ENCODE results near the gene PRPSAP2. TPM values are rescaled to one million over a fixed set of nuclear protein-coding genes. Genes with fewer than 3 reads are reported as not detected.
"Not testable (repeated sequence)": the region's sequence is repeated elsewhere in the genome, so short reads cannot be mapped to it uniquely, and the experiment has no call there.

Gene PRPSAP2
- total and polyA plus RNA-seq, 7 donors: 8.2 to 13.2 (median 10.2) TPM

DNA sequence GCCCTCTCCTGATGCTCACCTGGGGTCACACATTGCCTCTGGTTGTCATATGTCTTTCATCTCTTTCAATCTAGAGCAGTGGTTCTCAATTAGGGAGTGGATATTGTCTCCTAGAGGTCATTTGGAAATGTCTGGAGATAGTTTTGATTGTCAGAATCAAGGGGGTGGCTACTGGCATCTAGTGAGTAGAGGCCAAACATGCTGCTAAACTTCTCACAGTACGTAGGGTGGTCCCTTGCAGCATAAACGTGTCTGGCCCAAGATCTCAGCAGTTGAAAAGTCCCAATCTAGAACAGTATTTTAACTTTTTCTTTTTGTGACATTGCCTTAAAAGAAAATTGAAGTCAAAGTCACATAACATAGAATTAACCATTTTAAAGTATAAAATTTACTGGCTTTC, 63.6 kb downstream of the PRPSAP2 start:
- Histone ChIP-seq H3K4me3 (no peak overlapping the region), H3K27me3 (ENCODE audit: insufficient read depth in 3 of 3, low read length in 2 of 3) (no peaks in the 10 kb centered on the region), H3K9me3 (no peaks in the 10 kb centered on the region), H3K4me1 (peaks cover 10% of the 10 kb centered on the region), H3K36me3 (ENCODE audit: insufficient read depth in 1 of 2, low read depth in 1 of 2) (peaks cover 0 to 22% of the 10 kb centered on the region in 2 donors), H3K27ac (no peak overlapping the region)
- ATAC-seq: no peak
- WGBS, 3 donors: 63 to 70% (median 64%) methylated on average over 2 of the region's 2 CpGs
- no peak for DNase-seq
- intact Hi-C loops (cut with DNase I): no loop called here
- TF ChIP-seq, protein P1, sequence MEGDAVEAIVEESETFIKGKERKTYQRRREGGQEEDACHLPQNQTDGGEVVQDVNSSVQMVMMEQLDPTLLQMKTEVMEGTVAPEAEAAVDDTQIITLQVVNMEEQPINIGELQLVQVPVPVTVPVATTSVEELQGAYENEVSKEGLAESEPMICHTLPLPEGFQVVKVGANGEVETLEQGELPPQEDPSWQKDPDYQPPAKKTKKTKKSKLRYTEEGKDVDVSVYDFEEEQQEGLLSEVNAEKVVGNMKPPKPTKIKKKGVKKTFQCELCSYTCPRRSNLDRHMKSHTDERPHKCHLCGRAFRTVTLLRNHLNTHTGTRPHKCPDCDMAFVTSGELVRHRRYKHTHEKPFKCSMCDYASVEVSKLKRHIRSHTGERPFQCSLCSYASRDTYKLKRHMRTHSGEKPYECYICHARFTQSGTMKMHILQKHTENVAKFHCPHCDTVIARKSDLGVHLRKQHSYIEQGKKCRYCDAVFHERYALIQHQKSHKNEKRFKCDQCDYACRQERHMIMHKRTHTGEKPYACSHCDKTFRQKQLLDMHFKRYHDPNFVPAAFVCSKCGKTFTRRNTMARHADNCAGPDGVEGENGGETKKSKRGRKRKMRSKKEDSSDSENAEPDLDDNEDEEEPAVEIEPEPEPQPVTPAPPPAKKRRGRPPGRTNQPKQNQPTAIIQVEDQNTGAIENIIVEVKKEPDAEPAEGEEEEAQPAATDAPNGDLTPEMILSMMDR (IDR thresholded peaks at IDR 0.05): no peak

DNA sequence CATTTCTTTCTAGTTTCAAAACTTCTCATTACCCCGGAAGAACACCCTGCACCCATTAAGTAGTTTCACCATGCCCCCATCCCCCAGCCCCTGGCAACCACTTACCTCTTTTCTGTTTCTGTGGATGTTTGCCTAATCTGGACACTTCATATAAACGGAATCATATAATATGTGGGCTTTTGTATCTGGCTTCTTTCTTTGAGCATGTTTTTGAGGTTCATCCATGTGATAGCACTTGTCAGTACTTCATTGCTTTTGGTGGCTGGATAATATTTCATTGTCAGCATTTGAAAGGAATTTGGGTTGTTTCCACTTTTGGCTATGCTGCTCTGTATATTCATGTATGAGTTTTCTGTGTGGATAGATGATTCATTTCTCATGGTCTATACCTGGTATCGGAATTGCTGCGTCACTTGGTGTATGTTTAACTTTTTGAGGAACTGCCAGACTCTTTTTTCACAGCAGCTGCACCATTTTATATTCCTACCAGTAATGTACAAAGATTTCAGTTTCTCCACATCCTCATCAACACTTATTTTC, 64.1 kb downstream of the PRPSAP2 start:
- DNase-seq (no peak), ATAC-seq (no peak)
- Histone ChIP-seq H3K27ac (no peak overlapping the region), H3K4me3 (no peak overlapping the region), H3K36me3 (ENCODE audit: insufficient read depth in 1 of 2, low read depth in 1 of 2) (peaks cover 0 to 17% of the 10 kb centered on the region in 2 donors), H3K4me1 (peaks cover 10% of the 10 kb centered on the region), H3K27me3 (ENCODE audit: insufficient read depth in 3 of 3, low read length in 2 of 3) (no peaks in the 10 kb centered on the region), H3K9me3 (no peaks in the 10 kb centered on the region)
- 70 to 87% (median 75%) methylated on average over 4 of the region's 4 CpGs for WGBS, 3 donors
- intact Hi-C loops (cut with DNase I): no loop called here
- TF ChIP-seq, protein P1 (IDR thresholded peaks at IDR 0.05): no peak

DNA sequence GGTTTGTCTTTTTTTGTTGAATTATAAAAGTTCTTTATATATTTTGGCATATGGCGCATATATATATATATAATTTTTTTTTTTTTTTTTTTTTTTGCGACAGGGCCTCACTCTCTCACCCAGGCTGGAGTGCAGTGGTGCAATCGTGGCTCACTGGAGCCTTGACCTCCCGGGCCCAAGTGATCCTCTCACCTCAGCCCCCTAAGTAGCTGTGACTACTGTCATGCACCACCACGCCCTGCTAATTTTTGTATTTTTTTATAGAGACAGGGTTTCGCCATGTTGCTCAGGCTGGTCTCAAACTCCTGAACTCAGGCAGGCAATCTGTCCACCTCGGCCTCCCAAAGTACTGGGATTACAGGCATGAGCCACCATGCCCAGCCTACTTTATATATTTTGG, 64.7 kb downstream of the PRPSAP2 start:
- H3K4me1 ChIP-seq: peaks cover 10% of the 10 kb centered on the region
- H3K27ac ChIP-seq; H3K4me3 ChIP-seq; H3K27me3 ChIP-seq (ENCODE audit: insufficient read depth in 3 of 3, low read length in 2 of 3); ATAC-seq; DNase-seq; H3K9me3 ChIP-seq; intact Hi-C loops (cut with DNase I): not testable (repeated sequence)
- whole genome bisulfite sequencing, 3 donors: 96 to 99% (median 98%) methylated on average over 7 of the region's 7 CpGs
- peaks cover 0 to 15% of the 10 kb centered on the region in 2 donors for H3K36me3 ChIP-seq (ENCODE audit: insufficient read depth in 1 of 2, low read depth in 1 of 2)

DNA sequence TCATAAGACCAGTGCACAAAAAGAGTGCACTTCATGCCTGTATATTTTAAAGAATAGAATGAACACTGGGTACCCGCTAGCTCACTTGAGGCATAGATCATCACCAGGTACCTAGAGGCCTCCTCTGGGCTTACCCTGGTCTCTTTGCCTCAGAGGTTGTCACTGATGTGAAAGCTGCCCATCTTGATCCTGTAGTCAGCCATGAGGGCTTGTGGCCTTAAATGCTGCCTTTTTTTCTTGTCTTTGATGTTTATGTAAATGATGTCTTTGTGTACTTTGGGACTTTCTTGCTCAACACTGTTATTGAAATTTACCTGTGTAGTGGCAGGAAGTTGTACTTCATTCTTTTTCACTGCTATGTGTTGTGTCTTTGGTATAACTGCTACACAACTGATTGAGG, 67.3 kb downstream of the PRPSAP2 start:
- ATAC-seq (no peak), DNase-seq (no peak)
- peaks cover 0 to 22% of the 10 kb centered on the region in 2 donors for H3K36me3 ChIP-seq (ENCODE audit: insufficient read depth in 1 of 2, low read depth in 1 of 2)
- H3K27me3 ChIP-seq (ENCODE audit: insufficient read depth in 3 of 3, low read length in 2 of 3): no peaks in the 10 kb centered on the region
- 96 to 100% (median 97%) methylated on average over 1 of the region's 1 CpG for WGBS, 3 donors
- H3K4me3 ChIP-seq: no peak overlapping the region
- peaks cover 10% of the 10 kb centered on the region for H3K4me1 ChIP-seq
- no peak overlapping the region for H3K27ac ChIP-seq
- TF ChIP-seq, protein P1 (IDR thresholded peaks at IDR 0.05): no peak
- intact Hi-C loops (cut with DNase I): no loop called here
- H3K9me3 ChIP-seq: no peaks in the 10 kb centered on the region

DNA sequence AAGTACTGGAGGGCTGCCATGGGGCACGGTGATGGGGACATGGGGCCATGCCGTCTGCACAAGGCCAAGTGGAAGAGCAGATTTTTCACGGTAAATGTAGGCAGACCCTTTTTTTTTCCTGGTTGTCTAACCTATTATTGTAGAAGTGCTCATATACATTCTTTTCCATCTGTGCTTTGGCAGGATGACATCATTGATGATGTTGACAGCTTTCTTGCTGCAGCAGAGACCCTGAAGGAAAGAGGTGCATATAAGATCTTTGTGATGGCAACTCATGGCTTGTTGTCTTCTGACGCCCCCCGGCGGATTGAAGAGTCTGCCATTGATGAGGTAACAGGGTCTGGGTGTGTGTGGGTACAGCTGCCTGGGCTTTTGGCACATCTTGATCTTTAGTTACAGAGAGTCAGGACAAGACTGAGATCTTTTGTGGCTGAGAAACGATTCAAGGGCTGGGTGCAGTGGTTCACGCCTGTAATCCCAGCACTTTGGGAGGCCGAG, 70.7 kb downstream of the PRPSAP2 start:
- DNase-seq: no peak
- peaks cover 0 to 35% of the 10 kb centered on the region in 2 donors for H3K36me3 ChIP-seq (ENCODE audit: insufficient read depth in 1 of 2, low read depth in 1 of 2)
- no peak for ATAC-seq
- no peak overlapping the region for H3K27ac ChIP-seq
- TF ChIP-seq, protein P1 (IDR thresholded peaks at IDR 0.05): no peak
- WGBS, 3 donors: 79 to 84% (median 81%) methylated on average over 9 of the region's 9 CpGs
- intact Hi-C loops (cut with DNase I): no loop called here
- no peaks in the 10 kb centered on the region for H3K27me3 ChIP-seq (ENCODE audit: insufficient read depth in 3 of 3, low read length in 2 of 3)
- no peak overlapping the region for H3K4me3 ChIP-seq
- H3K4me1 ChIP-seq: no peaks in the 10 kb centered on the region
- H3K9me3 ChIP-seq: no peaks in the 10 kb centered on the region
